GM10248 (cell line): Measurements from ENCODE around the gene PLCB1.

Source experiments
- CTCF ChIA-PET: fragments of 300-600 bp; sonication (Branson Sonifier 250); formaldehyde crosslinking; extraction: SDS; loops from one replicate; lab custom pipeline; 2021; ENCODE audit warnings: antibody characterized with exemption; lab: Yijun Ruan, JAX
- POLR2A ChIA-PET: fragments of 350-650 bp; sonication (Branson Sonifier 250); formaldehyde crosslinking; extraction: SDS; loops from one replicate; lab custom pipeline; 2020; ENCODE audit warnings: antibody characterized with exemption; lab: Yijun Ruan, JAX
- DNase-seq: peaks from one replicate; pipeline ENCODE4 v3.0.0; 2012; ENCODE audit errors: extremely low spot score
- TF ChIP-seq, protein P1 (sequence below): IDR thresholded peaks from 2 replicates; pipeline ENCODE4 v1.5.1; 2012; ENCODE audit warnings: mild to moderate bottlenecking, low read depth; ENCODE audit errors: extremely low read depth, missing control alignments, control extremely low read depth

Gene PLCB1

GRCh38 chr20:8782804-8783203, 650.7 kb downstream of the PLCB1 start:
- ChIA-PET POLR2A (no interaction called here), CTCF (interaction anchor here (1.3 kb wide), 1 partner anchor 61 kb away, joined by 4 read pairs; no protein-coding TSS in a partner anchor)
- DNase-seq = no peak
- TF ChIP-seq, protein P1, sequence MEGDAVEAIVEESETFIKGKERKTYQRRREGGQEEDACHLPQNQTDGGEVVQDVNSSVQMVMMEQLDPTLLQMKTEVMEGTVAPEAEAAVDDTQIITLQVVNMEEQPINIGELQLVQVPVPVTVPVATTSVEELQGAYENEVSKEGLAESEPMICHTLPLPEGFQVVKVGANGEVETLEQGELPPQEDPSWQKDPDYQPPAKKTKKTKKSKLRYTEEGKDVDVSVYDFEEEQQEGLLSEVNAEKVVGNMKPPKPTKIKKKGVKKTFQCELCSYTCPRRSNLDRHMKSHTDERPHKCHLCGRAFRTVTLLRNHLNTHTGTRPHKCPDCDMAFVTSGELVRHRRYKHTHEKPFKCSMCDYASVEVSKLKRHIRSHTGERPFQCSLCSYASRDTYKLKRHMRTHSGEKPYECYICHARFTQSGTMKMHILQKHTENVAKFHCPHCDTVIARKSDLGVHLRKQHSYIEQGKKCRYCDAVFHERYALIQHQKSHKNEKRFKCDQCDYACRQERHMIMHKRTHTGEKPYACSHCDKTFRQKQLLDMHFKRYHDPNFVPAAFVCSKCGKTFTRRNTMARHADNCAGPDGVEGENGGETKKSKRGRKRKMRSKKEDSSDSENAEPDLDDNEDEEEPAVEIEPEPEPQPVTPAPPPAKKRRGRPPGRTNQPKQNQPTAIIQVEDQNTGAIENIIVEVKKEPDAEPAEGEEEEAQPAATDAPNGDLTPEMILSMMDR = no peak

DNA sequence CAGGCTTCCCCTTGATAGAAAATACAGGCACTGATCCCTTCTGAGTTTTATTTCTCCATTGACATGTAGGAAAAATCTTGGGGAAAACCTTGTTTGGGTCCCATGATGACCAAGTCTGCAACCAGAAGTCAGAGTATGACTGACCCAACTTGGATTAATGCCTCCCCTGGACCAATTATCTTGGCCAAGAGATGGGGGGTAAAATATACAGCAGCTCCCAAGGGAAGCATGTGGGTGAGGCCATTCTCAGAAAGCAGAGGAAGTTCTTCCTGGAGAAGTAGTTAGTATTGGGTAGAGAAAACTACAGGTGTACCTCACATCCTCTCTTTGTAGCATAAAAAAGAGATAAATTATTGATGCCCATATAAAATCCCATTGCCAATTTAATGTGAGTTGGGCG, 651.7 kb downstream of the PLCB1 start:
- POLR2A ChIA-PET = no interaction called here
- DNase-seq = no peak
- CTCF ChIA-PET = no interaction called here
- TF ChIP-seq, protein P1 = no peak

GRCh38 chr20:8786383-8786782, 654.3 kb downstream of the PLCB1 start:
- DNase-seq = no peak
- TF ChIP-seq, protein P1 = no peak
- ChIA-PET POLR2A (interaction anchor here (0.7 kb wide), 1 partner anchor 396 kb away, joined by 3 read pairs; no protein-coding TSS in a partner anchor), CTCF (no interaction called here)

- TF ChIP-seq, protein P1 = no peak
- no peak for DNase-seq
- POLR2A ChIA-PET = interaction anchor here (0.7 kb wide), 1 partner anchor 395 kb away, joined by 3 read pairs; no protein-coding TSS in a partner anchor
- CTCF ChIA-PET = no interaction called here
Observed at GRCh38 chr20:8787090-8787489, 655.0 kb downstream of the PLCB1 start.

DNA sequence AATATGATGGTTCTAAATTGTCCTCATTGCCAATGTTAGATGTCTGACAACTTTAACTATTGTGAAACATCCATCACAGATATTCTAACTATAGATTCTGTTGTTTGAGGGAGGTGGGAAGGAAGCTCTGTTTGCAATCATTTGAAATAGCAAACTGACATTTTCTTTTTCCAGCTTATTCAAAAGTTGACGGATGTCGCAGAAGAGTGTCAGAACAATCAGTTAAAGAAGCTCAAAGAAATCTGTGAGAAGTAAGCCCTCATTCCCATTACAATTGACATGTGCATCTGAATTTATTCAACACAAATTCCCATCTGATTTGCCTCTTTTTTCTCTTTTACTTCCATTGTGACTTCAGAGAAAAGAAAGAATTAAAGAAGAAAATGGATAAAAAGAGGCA, 656.2 kb downstream of the PLCB1 start:
- POLR2A ChIA-PET = no interaction called here
- CTCF ChIA-PET = interaction anchor here (1.4 to 3.2 kb wide), 3 partner anchors 12 to 67 kb away, joined by 3 to 15 read pairs (median 7); no protein-coding TSS in a partner anchor
- TF ChIP-seq, protein P1 = no peak
- DNase-seq = no peak

DNA sequence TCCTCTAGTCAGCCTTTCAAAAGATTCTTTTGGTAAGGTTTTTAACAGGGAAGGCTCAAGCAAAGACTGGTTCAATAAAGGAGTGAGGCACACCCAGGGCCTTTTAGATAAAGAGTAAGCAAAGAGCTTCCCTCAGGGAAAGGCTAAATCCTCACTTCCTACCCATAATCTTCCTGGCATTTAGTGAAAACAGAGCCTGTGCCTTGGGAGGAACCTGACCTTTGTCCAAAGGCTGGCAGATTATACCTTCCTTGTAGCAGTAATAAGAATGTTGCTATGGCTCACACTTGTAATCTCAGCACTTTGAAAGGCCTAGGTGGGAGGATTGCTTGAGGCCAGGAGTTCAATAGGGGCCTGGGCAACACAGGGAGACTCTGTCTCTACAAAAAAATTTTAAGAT, 656.8 kb downstream of the PLCB1 start:
- CTCF ChIA-PET = interaction anchor here (1.4 to 3.2 kb wide), 4 partner anchors 11 to 68 kb away, joined by 3 to 15 read pairs (median 5); no protein-coding TSS in a partner anchor
- TF ChIP-seq, protein P1 = no peak
- POLR2A ChIA-PET = no interaction called here
- DNase-seq = no peak
